ENCODE data around the gene SNHG17. TPM values are rescaled to one million over a fixed set of nuclear protein-coding genes. Genes with fewer than 3 reads are reported as not detected.

Gene SNHG17
- total and polyA plus RNA-seq, 9 of the 15 experiments (the other 6 are each of a cell fraction or from before 2014, with no cell fraction given): 29.8 to 106 (median 57.7) TPM

- TF ChIP-seq PCBP1 (IDR thresholded peaks at IDR 0.05; ENCODE audit: low read depth, low read length, poor library complexity, severe bottlenecking) (peak; percentile 81), ZNF280A (IDR thresholded peaks at IDR 0.05; ENCODE audit: low read depth, partially characterized antibody) (no peak), ETS1 (conservative IDR thresholded peaks at IDR 0.05; ENCODE audit: control insufficient read depth, low read depth, low read length) (peak; percentile 87), HNRNPLL (IDR thresholded peaks at IDR 0.05; ENCODE audit: low read depth, low read length, poor library complexity, severe bottlenecking) (peak; percentile 79), BRF2 (IDR thresholded peaks at IDR 0.05; ENCODE audit: borderline replicate concordance, insufficient read depth, insufficient read length) (no peak), E2F5 (CRISPR knock-in tag; IDR thresholded peaks at IDR 0.05) (peak; percentile 97), ASH1L (IDR thresholded peaks at IDR 0.05; ENCODE audit: borderline replicate concordance, low read depth, partially characterized antibody) (peak; percentile 56), SP2 (IDR thresholded peaks at IDR 0.05; ENCODE audit: extremely low read depth, low read depth, low read length, poor library complexity, severe bottlenecking) (peak; percentile 100), KAT8 (IDR thresholded peaks at IDR 0.05; ENCODE audit: low read depth) (no peak), RNF219 (CRISPR knock-in tag; IDR thresholded peaks at IDR 0.05) (no peak), MTA2 (IDR thresholded peaks at IDR 0.05; ENCODE audit: low read depth) (no peak), BRCA1 (IDR thresholded peaks at IDR 0.05) (no peak), BRCA1 (CRISPR knock-in tag; IDR thresholded peaks at IDR 0.05) (0 out of 2 replicates have a peak, but pooled peaks have one; percentile 3), ARID4B (CRISPR knock-in tag; IDR thresholded peaks at IDR 0.05) (peak; percentile 97)
Observed at GRCh38 chr20:38434770-38435554, at the start of gene SNHG17 (continued).

All from K562 (cell line).